Right lobe of liver (tissue), 4 donors: Measurements from ENCODE around the gene LDB2.

ENCODE experiments used
- CTCF ChIP-seq, 4 donors: fragments of 200-600 bp in 3 of 4; fragments of 450-650 bp in 1 of 4; IDR thresholded peaks; one replicate each; pipeline versions ENCODE4 v1.5.1 to v1.8.0; 2016 to 2022; ENCODE audit warnings: antibody characterized with exemption in 4 of 4, mild to moderate bottlenecking in 2 of 4
- POLR2A ChIP-seq: fragments of 450-650 bp; IDR thresholded peaks from one replicate; pipeline ENCODE4 v1.6.1; 2017; ENCODE audit warnings: antibody characterized with exemption, mild to moderate bottlenecking
- donor health status: DM: no; HTN: no; CAD: no.
- donor health status: DM: no; HTN: no; CAD: no.
- donor health status: DM: no; HTN: yes; CAD: no.

- TF ChIP-seq CTCF (IDR thresholded peaks at IDR 0.05) = no peak
- TF ChIP-seq POLR2A = no peak
These were observed 109.6 kb downstream of the LDB2 start for GRCh38 chr4:16788868-16789267.
